ENCODE data around the gene PIP4K2C.
"Not testable (repeated sequence)": the region's sequence is repeated elsewhere in the genome, so short reads cannot be mapped to it uniquely, and the experiment has no call there.

Gene PIP4K2C

DNA sequence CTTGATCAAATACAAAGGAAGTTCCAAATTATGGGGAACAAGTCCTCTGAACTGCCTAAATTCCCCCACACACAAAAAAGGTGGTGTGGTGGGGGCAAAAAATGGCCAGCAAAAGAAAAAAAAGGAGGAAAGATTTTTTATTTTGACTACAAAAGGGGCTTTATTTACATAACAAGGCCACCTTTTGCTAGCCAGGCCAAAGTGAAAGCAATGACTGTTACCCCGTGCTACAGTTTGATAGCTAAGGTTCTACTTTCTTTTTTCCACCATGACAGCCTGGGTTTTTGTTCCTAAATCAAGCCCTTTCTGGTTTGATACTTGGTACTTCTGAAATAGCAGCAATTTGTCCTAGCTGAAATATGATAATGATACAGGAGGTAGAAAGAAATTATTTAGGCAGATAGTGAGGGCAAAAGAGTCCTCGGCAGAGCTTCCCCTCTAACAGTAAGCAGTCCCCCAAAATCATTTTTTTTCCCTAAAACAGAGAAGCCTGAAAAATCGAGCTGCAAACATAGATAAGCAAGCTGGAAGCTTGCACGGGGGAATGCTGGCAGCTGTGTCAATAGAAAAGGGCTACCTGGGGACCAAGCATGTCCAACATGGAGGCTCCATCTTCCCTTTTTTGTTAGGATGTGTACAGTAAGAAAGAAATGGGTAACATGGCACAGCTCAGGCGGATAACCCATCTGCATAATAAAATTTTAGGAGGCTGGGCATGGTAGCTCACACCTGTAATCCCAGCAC lies 50.9 kb downstream of the PIP4K2C start:
- DNase-seq: no peak

GRCh38 chr12:57645990-57646658 lies 55.1 kb downstream of the PIP4K2C start:
- not testable (repeated sequence) for DNase-seq

- DNase-seq: not testable (repeated sequence)
Observed at GRCh38 chr12:57646659-57647049, 55.7 kb downstream of the PIP4K2C start.
